GM10248 (cell line): ENCODE data around the gene TMEM238L.

Experiments used
- CTCF ChIA-PET: fragments of 300-600 bp; sonication (Branson Sonifier 250); formaldehyde crosslinking; extraction: SDS; loops from one replicate; lab custom pipeline; 2021; ENCODE audit warnings: antibody characterized with exemption; lab: Yijun Ruan, JAX
- POLR2A ChIA-PET: fragments of 350-650 bp; sonication (Branson Sonifier 250); formaldehyde crosslinking; extraction: SDS; loops from one replicate; lab custom pipeline; 2020; ENCODE audit warnings: antibody characterized with exemption; lab: Yijun Ruan, JAX
- DNase-seq: peaks from one replicate; pipeline ENCODE4 v3.0.0; 2012; ENCODE audit errors: extremely low spot score
- TF ChIP-seq, protein P1 (sequence below): IDR thresholded peaks from 2 replicates; pipeline ENCODE4 v1.5.1; 2012; ENCODE audit warnings: mild to moderate bottlenecking, low read depth; ENCODE audit errors: extremely low read depth, missing control alignments, control extremely low read depth

TMEM238L gene

DNA sequence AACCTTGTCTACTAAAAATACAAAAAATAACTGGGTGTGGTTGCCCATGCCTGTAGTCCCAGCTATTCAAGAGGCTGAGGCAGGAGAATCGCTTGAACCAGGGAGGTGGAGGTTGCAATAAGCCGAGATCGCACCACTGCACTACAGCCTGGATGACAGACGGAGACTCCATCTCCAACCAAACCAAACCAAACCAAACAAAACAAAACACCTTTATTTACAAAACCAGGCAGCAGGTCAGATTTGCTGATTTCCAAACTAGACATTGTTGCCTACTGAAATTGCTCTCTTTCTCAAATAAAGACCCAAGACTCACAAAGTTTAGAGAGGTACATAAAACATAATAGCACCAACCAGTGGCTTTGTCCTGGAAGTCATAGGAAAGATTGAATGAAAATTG lies 5.7 kb upstream of the TMEM238L start:
- TF ChIP-seq, protein P1, sequence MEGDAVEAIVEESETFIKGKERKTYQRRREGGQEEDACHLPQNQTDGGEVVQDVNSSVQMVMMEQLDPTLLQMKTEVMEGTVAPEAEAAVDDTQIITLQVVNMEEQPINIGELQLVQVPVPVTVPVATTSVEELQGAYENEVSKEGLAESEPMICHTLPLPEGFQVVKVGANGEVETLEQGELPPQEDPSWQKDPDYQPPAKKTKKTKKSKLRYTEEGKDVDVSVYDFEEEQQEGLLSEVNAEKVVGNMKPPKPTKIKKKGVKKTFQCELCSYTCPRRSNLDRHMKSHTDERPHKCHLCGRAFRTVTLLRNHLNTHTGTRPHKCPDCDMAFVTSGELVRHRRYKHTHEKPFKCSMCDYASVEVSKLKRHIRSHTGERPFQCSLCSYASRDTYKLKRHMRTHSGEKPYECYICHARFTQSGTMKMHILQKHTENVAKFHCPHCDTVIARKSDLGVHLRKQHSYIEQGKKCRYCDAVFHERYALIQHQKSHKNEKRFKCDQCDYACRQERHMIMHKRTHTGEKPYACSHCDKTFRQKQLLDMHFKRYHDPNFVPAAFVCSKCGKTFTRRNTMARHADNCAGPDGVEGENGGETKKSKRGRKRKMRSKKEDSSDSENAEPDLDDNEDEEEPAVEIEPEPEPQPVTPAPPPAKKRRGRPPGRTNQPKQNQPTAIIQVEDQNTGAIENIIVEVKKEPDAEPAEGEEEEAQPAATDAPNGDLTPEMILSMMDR, result no peak
- no peak for DNase-seq
- ChIA-PET POLR2A (no interaction called here), CTCF (no interaction called here)

DNA sequence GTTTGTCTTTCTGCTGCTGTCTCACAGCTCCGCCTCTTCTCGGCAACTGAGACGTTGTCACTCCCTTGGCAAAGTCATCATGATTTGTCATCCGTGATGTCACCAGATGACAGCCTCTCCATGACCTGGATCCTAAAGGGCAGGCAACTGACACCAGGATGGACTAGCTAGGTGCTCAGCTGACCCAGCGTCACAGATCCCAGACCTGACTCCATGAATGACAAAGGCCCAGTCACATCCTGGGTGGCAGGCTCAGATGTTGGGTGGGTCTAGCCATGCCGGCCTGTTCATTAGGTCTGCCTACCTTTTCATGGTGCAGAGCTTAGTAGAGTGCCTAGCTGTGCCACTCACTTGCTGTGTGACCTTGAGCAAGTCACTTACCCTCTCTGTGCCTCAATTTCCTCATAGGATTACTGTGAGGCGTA lies 3.8 kb upstream of the TMEM238L start:
- no peak for DNase-seq
- POLR2A ChIA-PET, result no interaction called here
- TF ChIP-seq, protein P1, result no peak
- CTCF ChIA-PET, result interaction anchor here (1.3 kb wide), 2 partner anchors 26 to 35 kb away, joined by 3 read pairs; no protein-coding TSS in a partner anchor

DNA sequence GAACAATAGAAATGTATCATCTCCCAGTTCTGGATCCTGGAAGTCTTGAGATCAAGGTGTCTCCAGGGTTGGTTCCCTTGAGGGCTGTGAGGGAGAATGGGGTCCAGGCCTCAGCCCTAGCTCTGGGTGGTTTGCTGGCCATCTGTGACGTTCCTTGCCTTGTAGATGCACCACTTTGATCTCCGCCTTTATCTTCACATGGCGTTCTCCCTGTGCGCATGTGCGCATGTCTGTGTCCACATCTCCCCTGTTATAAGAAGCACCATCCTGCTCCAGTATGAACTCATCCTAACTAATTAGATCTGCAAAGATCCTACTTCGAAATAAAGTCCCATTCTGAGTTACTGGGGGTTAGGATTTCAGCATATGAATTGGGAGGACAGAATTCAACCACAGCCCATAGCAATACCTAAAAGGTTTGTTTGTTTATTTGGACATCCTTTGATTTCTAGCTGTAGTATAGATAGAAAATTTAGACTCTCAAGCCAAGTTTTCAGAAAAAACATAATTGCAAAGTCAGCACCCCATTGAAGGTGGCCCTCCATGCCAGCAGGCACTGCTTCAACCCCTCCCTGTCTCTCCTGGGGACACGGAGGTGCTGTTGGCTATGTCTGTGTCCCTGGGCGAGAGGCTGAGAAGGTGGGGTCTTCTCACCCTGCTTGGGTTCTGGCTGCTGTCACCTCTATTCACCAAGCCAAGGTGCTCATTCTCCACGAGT lies 2.8 kb upstream of the TMEM238L start:
- TF ChIP-seq, protein P1, result no peak
- ChIA-PET POLR2A (no interaction called here), CTCF (interaction anchor here (1.3 kb wide), 1 partner anchor 34 kb away, joined by 3 read pairs; no protein-coding TSS in a partner anchor)
- DNase-seq, result no peak

DNA sequence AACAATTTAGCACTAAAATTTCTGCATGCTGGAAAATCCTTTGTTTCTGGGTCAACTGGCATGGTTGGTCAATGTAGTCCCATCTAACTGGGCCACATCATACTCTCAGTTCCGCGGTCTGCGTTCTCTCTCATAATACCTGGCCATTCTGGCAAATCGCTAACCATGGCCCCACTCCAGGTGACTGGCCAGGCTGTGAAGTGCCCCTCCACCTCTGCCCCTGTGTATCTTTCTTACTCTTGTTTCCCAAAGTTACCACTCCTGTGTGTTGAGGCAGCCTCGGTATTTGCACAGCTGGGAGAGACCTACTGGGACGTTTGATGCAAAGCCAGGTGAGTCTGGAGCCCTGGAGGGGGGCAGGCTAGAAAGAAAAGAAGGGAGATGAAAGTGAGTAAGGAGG lies 2.0 kb upstream of the TMEM238L start:
- POLR2A ChIA-PET, result no interaction called here

DNA sequence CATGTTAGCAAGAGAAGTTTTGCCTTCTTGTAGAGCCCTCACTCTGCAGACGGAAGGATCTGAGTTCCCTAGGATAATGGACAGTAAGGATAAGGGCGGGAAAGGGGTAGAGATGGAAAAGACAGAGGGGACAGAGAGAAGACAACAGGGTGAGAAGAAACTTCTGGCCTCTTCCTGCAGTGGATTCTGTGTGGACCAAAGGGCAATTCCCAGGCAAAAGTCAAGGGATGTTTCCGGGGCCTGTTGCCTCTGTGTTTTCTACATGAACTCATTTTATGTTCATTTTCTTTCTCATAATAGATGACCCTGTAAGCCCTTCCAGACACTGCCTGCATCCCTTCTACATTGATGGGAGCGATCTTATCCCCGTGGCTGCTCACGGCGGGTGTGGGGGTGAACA lies 647 bp upstream of the TMEM238L start:
- POLR2A ChIA-PET, result no interaction called here
- CTCF ChIA-PET, result no interaction called here
- no peak for DNase-seq
- TF ChIP-seq, protein P1, result no peak

More for the DNA sequence above, 2.0 kb upstream of the TMEM238L start:
- no peak for DNase-seq
- TF ChIP-seq, protein P1, result no peak
- CTCF ChIA-PET, result no interaction called here

DNA sequence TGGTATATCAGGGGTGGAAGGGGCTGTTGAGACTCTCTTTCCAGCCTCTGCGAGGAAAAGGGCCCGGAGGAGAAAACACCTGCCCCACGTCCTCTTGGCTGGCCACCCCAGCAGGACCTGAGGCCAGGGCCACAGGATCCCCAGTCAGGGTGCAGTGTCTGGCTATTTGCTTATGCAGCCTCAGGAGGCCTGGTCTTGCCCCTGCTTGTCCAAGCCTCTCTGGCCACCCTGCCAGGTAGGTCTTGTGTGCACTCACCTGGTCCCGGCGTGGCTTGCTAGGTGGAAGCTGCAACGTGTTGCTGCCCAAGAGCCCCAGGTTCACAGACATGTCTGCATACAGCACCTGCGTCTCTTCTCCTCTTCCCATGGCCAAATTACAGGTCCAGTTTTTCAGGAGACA lies 549 bp downstream of the TMEM238L start:
- no peak for DNase-seq
- POLR2A ChIA-PET, result no interaction called here
- CTCF ChIA-PET, result no interaction called here
- TF ChIP-seq, protein P1, result no peak
